Glutamatergic neuron (in vitro differentiated cells): ENCODE measurements around the gene SCD5. TPM values are rescaled to one million over a fixed set of nuclear protein-coding genes. Genes with fewer than 3 reads are reported as not detected.

ENCODE experiments used
- DNase-seq: peaks from one replicate; pipeline ENCODE4 v3.0.0; 2022
- H3K27ac Mint-ChIP-seq: one replicate; pipeline ENCODE4 v1.8.0; 2020; ENCODE audit warnings: mild to moderate bottlenecking, mixed read lengths, inconsistent platforms; ENCODE audit not compliant: unreplicated experiment
- H3K27me3 Mint-ChIP-seq: one replicate; pipeline ENCODE4 v1.8.0; 2020; ENCODE audit warnings: mild to moderate bottlenecking, moderate library complexity, mixed read lengths, inconsistent platforms; ENCODE audit not compliant: unreplicated experiment
- H3K36me3 Mint-ChIP-seq: one replicate; pipeline ENCODE4 v1.8.0; 2020; ENCODE audit warnings: mild to moderate bottlenecking, mixed read lengths, inconsistent platforms; ENCODE audit not compliant: unreplicated experiment
- H3K4me1 Mint-ChIP-seq: one replicate; pipeline ENCODE4 v1.8.0; 2020; ENCODE audit warnings: mild to moderate bottlenecking, low read depth, mixed read lengths, inconsistent platforms; ENCODE audit not compliant: unreplicated experiment
- H3K4me3 Mint-ChIP-seq: one replicate; pipeline ENCODE4 v1.8.0; 2020; ENCODE audit warnings: mild to moderate bottlenecking, mixed read lengths, inconsistent platforms; ENCODE audit not compliant: unreplicated experiment
- H3K9me3 Mint-ChIP-seq: one replicate; pipeline ENCODE4 v1.8.0; 2020; ENCODE audit warnings: mild to moderate bottlenecking, moderate library complexity, mixed read lengths, inconsistent platforms; ENCODE audit not compliant: unreplicated experiment
- CTCF ChIP-seq: fragments of 200-600 bp; sonication (generic); IDR thresholded peaks from one replicate; pipeline ENCODE4 v1.5.0; 2021; ENCODE audit not compliant: partially characterized antibody, unreplicated experiment
- total RNA-seq: library from RNA; stranded (reverse); fragmentation: NEBNext Ultra II Directional; extraction: Animal tissue kit (Norgen Biotek cat#: 25700); gene quantifications from one replicate; pipeline ENCODE4 v1.2.1, GENCODE V29; 2021; ENCODE audit not compliant: unreplicated experiment

Gene SCD5
- total RNA-seq, 1 donor from 2014 or later: 31.9 TPM

- TF ChIP-seq CTCF: no peak
- no peak for DNase-seq
- Mint-ChIP-seq H3K9me3 (no peaks in the 10 kb centered on the region), H3K27ac (no peak overlapping the region), H3K4me3 (no peak overlapping the region), H3K27me3 (no peaks in the 10 kb centered on the region), H3K36me3 (no peaks in the 10 kb centered on the region), H3K4me1 (no peaks in the 10 kb centered on the region)
These were observed 120.5 kb downstream of the SCD5 start for GRCh38 chr4:82678051-82678450.

GRCh38 chr4:82677327-82677726 is 121.3 kb downstream of the SCD5 start:
- Mint-ChIP-seq H3K27ac (no peak overlapping the region), H3K4me3 (no peak overlapping the region), H3K9me3 (no peaks in the 10 kb centered on the region), H3K4me1 (no peaks in the 10 kb centered on the region), H3K27me3 (no peaks in the 10 kb centered on the region), H3K36me3 (no peaks in the 10 kb centered on the region)
- TF ChIP-seq CTCF: no peak
- DNase-seq: no peak

GRCh38 chr4:82667761-82668480 is 130.7 kb downstream of the SCD5 start:
- DNase-seq: no peak
- Mint-ChIP-seq H3K4me3 (no peak overlapping the region), H3K27ac (no peak overlapping the region)

GRCh38 chr4:82666970-82667665 is 131.5 kb downstream of the SCD5 start:
- no peak overlapping the region for H3K4me3 Mint-ChIP-seq
- no peaks in the 10 kb centered on the region for H3K4me1 Mint-ChIP-seq
- H3K36me3 Mint-ChIP-seq: peaks cover 14% of the 10 kb centered on the region
- peaks cover 2% of the 10 kb centered on the region for H3K27me3 Mint-ChIP-seq
- H3K9me3 Mint-ChIP-seq: peaks cover 4% of the 10 kb centered on the region
- H3K27ac Mint-ChIP-seq: no peak overlapping the region
- TF ChIP-seq CTCF: no peak
- no peak for DNase-seq

More at GRCh38 chr4:82667761-82668480, 130.7 kb downstream of the SCD5 start:
- Mint-ChIP-seq H3K27me3 (peaks cover 2% of the 10 kb centered on the region), H3K9me3 (peaks cover 4% of the 10 kb centered on the region), H3K36me3 (peaks cover 14% of the 10 kb centered on the region), H3K4me1 (no peaks in the 10 kb centered on the region)
- no peak for TF ChIP-seq CTCF
